ENCODE measurements around the gene DIAPH3. TPM values are rescaled to one million over a fixed set of nuclear protein-coding genes. Genes with fewer than 3 reads are reported as not detected.

The DIAPH3 gene
- total RNA-seq, 4 donors from 2014 or later = 0.27 to 3.9 (median 2.1) TPM

GRCh38 chr13:59835569-59835968, 328.2 kb downstream of the DIAPH3 start:
- intact Hi-C loops (cut with DNase I; ENCODE audit: low total_unique reads) = no loop called here
- no peak overlapping the region for H3K4me3 ChIP-seq (ENCODE audit: low read depth, poor library complexity, severe bottlenecking)
- 81 to 91% methylated on average over 2 of the region's 2 CpGs for WGBS, 2 donors
- DNase-seq (ENCODE audit: low spot score in 2 of 2) = no peak
- TF ChIP-seq CTCF (IDR thresholded peaks at IDR 0.05) = no peak
- TF ChIP-seq POLR2A (IDR thresholded peaks at IDR 0.05) = no peak

- no peak for TF ChIP-seq POLR2A (IDR thresholded peaks at IDR 0.05)
- TF ChIP-seq CTCF (IDR thresholded peaks at IDR 0.05) = no peak
- intact Hi-C loops (cut with DNase I; ENCODE audit: low total_unique reads) = no loop called here
- DNase-seq (ENCODE audit: low spot score in 2 of 2) = no peak
- H3K4me3 ChIP-seq (ENCODE audit: low read depth, poor library complexity, severe bottlenecking) = no peak overlapping the region
These were observed 328.9 kb downstream of the DIAPH3 start for GRCh38 chr13:59834801-59835200.

GRCh38 chr13:59829690-59830089, 334.0 kb downstream of the DIAPH3 start:
- intact Hi-C loops (cut with DNase I; ENCODE audit: low total_unique reads) = no loop called here
- no peak for TF ChIP-seq POLR2A (IDR thresholded peaks at IDR 0.05)
- no peak for TF ChIP-seq CTCF (IDR thresholded peaks at IDR 0.05)
- H3K4me3 ChIP-seq (ENCODE audit: low read depth, poor library complexity, severe bottlenecking) = no peak overlapping the region
- no peak for DNase-seq (ENCODE audit: low spot score in 2 of 2)

DNA sequence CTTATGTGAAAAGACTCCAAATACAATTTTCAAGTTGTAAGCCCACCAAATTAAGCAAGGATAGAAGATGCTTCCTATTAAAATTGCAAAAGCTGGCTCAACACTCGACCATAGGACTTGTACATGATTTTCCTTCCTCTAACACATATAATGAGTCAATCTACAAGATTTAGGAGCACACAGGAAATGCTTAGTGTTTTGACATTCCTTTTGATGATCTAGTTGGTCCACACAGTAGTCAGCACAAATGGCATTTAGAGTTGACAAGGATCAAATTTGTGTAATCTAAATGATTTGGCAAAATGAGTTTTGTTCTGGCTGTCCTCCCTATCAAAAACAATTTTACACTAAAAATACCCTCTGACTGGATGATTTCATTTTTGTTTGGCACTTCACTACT, 340.2 kb downstream of the DIAPH3 start:
- TF ChIP-seq POLR2A (IDR thresholded peaks at IDR 0.05) (no peak), CTCF (IDR thresholded peaks at IDR 0.05) (no peak)
- intact Hi-C loops (cut with DNase I; ENCODE audit: low total_unique reads) = no loop called here
- no peak overlapping the region for H3K4me3 ChIP-seq (ENCODE audit: low read depth, poor library complexity, severe bottlenecking)

DNA sequence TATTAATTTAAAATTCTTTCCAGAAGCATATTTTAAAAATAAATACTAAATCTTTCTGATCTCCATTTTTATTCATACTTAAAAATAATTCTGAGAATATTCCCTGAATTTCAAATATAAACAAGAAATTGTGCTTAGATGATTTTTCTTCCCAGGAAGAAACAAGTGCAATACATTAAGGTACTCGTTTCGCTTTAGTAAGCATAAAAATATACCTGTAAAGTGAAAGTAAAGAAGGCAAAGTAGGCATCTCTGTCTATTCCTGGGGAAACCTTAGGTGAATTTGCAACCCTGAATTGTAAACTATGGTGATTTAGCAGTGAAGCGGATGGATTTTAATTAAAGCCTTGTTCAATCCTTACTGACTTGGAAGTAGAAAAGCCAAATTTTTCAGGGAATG, 354.2 kb downstream of the DIAPH3 start:
- intact Hi-C loops (cut with DNase I; ENCODE audit: low total_unique reads) = no loop called here
- no peak for TF ChIP-seq POLR2A (IDR thresholded peaks at IDR 0.05)
- no peak for TF ChIP-seq CTCF (IDR thresholded peaks at IDR 0.05)
- WGBS, 2 donors = 88 to 92% methylated on average over 3 of the region's 3 CpGs
- no peak overlapping the region for H3K4me3 ChIP-seq (ENCODE audit: low read depth, poor library complexity, severe bottlenecking)
- no peak for DNase-seq (ENCODE audit: low spot score in 2 of 2)

More for the DNA sequence above, 340.2 kb downstream of the DIAPH3 start:
- 22 to 38% methylated on average over 1 of the region's 1 CpG for WGBS, 2 donors
- DNase-seq (ENCODE audit: low spot score in 2 of 2) = no peak

DNA sequence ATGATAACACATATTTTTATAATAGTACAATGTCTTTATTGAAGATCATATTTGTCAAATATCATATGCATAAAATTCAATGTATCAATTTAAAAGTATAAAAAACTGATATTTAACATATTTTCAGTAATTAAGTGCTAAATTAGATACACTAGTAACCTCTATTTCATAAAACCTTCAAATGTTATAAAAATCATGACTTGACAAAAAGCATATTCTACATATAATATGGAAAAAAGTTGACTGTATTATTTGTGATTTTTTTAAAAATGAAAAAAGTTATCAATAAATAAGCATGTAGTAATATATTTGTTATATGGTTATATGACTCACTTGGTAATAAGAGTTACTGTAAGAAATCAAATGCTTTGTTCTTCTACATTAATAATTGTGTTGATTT, 356.9 kb downstream of the DIAPH3 start:
- intact Hi-C loops (cut with DNase I; ENCODE audit: low total_unique reads) = no loop called here
- no peak for TF ChIP-seq CTCF (IDR thresholded peaks at IDR 0.05)
- no peak for TF ChIP-seq POLR2A (IDR thresholded peaks at IDR 0.05)
- DNase-seq (ENCODE audit: low spot score in 2 of 2) = no peak
- no peak overlapping the region for H3K4me3 ChIP-seq (ENCODE audit: low read depth, poor library complexity, severe bottlenecking)

Data from lower leg skin (tissue), 4 donors.